MV-4-11 (cell line): ENCODE data around the gene CNGA2.
"Not testable (repeated sequence)": the region's sequence is repeated elsewhere in the genome, so short reads cannot be mapped to it uniquely, and the experiment has no call there.

Experiments used
- DNase-seq: peaks from one replicate; lab custom pipeline; 2025; lab: John Stamatoyannopoulos, UW

Gene CNGA2

GRCh38 chrX:151734446-151734845 is at the start of gene CNGA2:
Gene CNGA2, plus strand, starts transcription at chrX:151734746. Its CDS starts 3,738 bp downstream, at chrX:151738484.
- DNase-seq, result no peak

- no peak for DNase-seq
Measured at GRCh38 chrX:151687635-151688034, 46.9 kb upstream of the CNGA2 start.

GRCh38 chrX:151688695-151689094 is 45.9 kb upstream of the CNGA2 start:
- DNase-seq, result no peak

GRCh38 chrX:151692825-151693224 is 41.7 kb upstream of the CNGA2 start:
- no peak for DNase-seq

- DNase-seq, result no peak
Measured at GRCh38 chrX:151694121-151694520, 40.4 kb upstream of the CNGA2 start.

- DNase-seq, result no peak
Measured at GRCh38 chrX:151694661-151695582, 39.6 kb upstream of the CNGA2 start, which contains the start of gene PRRG3. Gene PRRG3, plus strand, starts transcription at chrX:151695458. Its CDS starts 3,357 bp downstream, at chrX:151698815.

GRCh38 chrX:151695583-151696340 is 38.8 kb upstream of the CNGA2 start:
- no peak for DNase-seq

GRCh38 chrX:151697082-151697481 is 37.5 kb upstream of the CNGA2 start:
- DNase-seq, result not testable (repeated sequence)

GRCh38 chrX:151697522-151697921 is 37.0 kb upstream of the CNGA2 start:
- DNase-seq, result no peak

GRCh38 chrX:151698485-151698884 is 36.1 kb upstream of the CNGA2 start:
- no peak for DNase-seq

- no peak for DNase-seq
Measured at GRCh38 chrX:151699746-151700145, 34.8 kb upstream of the CNGA2 start.

- DNase-seq, result no peak
Measured at GRCh38 chrX:151700581-151700980, 34.0 kb upstream of the CNGA2 start.

- DNase-seq, result no peak
Measured at GRCh38 chrX:151701071-151701470, 33.5 kb upstream of the CNGA2 start.

GRCh38 chrX:151701531-151701930 is 33.0 kb upstream of the CNGA2 start:
- DNase-seq, result no peak

GRCh38 chrX:151702026-151702714 is 32.4 kb upstream of the CNGA2 start:
- no peak for DNase-seq

GRCh38 chrX:151702741-151703340 is 31.7 kb upstream of the CNGA2 start:
- DNase-seq, result no peak

GRCh38 chrX:151703487-151703886 is 31.1 kb upstream of the CNGA2 start:
- no peak for DNase-seq

GRCh38 chrX:151704041-151704663 is 30.4 kb upstream of the CNGA2 start:
- no peak for DNase-seq

GRCh38 chrX:151708821-151709220 is 25.7 kb upstream of the CNGA2 start:
- DNase-seq, result no peak

GRCh38 chrX:151710457-151710856 is 24.1 kb upstream of the CNGA2 start:
- no peak for DNase-seq

- DNase-seq, result no peak
Measured at GRCh38 chrX:151711154-151711553, 23.4 kb upstream of the CNGA2 start.
